Measurements from ENCODE around the gene RXRG. TPM values are rescaled to one million over a fixed set of nuclear protein-coding genes. Genes with fewer than 3 reads are reported as not detected.

RXRG gene
- total and polyA plus RNA-seq, 2 of the 8 experiments (the other 6 are each of a cell fraction or from before 2014, with no cell fraction given): not detected

DNA sequence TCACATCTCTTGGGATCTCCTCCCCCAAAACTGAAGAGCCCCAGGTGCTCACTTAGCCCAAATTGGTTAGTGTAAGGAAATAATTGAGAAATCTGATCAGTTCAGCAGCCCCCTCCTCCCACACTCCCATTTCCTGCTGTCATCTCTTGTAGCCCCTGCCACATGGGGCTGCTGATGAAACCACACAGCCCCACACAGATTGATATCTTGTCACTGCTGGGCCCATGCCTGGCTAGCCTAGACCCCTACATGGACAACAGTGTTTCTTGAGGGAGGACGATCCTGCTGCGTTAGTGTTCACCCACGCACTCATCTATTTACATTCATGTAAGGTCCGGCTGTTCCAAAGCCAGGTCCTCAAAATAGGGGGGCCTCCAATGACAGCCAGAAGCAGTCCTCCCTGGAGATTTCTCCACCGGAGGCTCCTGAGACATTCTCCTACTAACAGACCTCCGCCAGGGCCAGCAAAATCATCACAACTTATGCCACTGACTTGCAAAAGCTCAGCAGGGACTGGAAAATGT, 23.9 kb upstream of the RXRG start:
- POLR2A ChIA-PET (ENCODE audit: partially characterized antibody): no interaction called here
- CTCF ChIA-PET (ENCODE audit: partially characterized antibody): interaction anchor here (0.7 to 1.6 kb wide), 4 partner anchors 64 to 250 kb away, joined by 3 read pairs; no protein-coding TSS in a partner anchor
- TF ChIP-seq SUZ12 (IDR thresholded peaks at IDR 0.05; ENCODE audit: low read length): no peak
- no peak for TF ChIP-seq KDM1A (IDR thresholded peaks at IDR 0.05; ENCODE audit: borderline replicate concordance, low read length)
- TF ChIP-seq TAF7 (optimal IDR thresholded peaks at IDR 0.05; ENCODE audit: borderline replicate concordance, low read depth, low read length): no peak
- no peak for TF ChIP-seq TEAD4 (IDR thresholded peaks at IDR 0.05; ENCODE audit: low read depth, low read length)
- TF ChIP-seq RNF2 (IDR thresholded peaks at IDR 0.05; ENCODE audit: borderline replicate concordance, low read depth, low read length, missing control alignments, poor library complexity, severe bottlenecking): no peak
- no peak for TF ChIP-seq CBX5 (IDR thresholded peaks at IDR 0.05; ENCODE audit: low read depth, low read length)
- no peak for TF ChIP-seq CTCF (IDR thresholded peaks at IDR 0.05; ENCODE audit: control extremely low read depth in 1 of 3, insufficient read depth in 1 of 3, low read depth in 1 of 3, low read length in 3 of 3)
- no peak for TF ChIP-seq SP2 (IDR thresholded peaks at IDR 0.05; ENCODE audit: low read length)
- no peak for TF ChIP-seq SP1 (IDR thresholded peaks at IDR 0.05; ENCODE audit: low read depth, low read length)
- TF ChIP-seq TBP (IDR thresholded peaks at IDR 0.05; ENCODE audit: low read depth, low read length): no peak
- TF ChIP-seq SRF (IDR thresholded peaks at IDR 0.05; ENCODE audit: low read depth, low read length): no peak
- TF ChIP-seq BRCA1 (IDR thresholded peaks at IDR 0.05; ENCODE audit: low read depth, low read length): no peak

More for the DNA sequence above, 23.9 kb upstream of the RXRG start:
- no peaks in the 10 kb centered on the region for H3K79me1 ChIP-seq (ENCODE audit: low read depth, low read length)
- no peak overlapping the region for H2BK120ac ChIP-seq (replicated peaks; ENCODE audit: low read depth, low read length)
- no peak for DNase-seq (ENCODE audit: low read depth in 1 of 2, low spot score in 2 of 2)
- peaks cover 2 to 15% (median 5%) of the 10 kb centered on the region in 4 experiments; a peak in 5 of 7 replicates for H3K4me1 ChIP-seq (replicated peaks in 1 of 4; ENCODE audit: control insufficient read depth in 3 of 4, insufficient read depth in 4 of 4, low read length in 3 of 4)
- FAIRE-seq: no peak
- no peaks in the 10 kb centered on the region for H3K9me3 ChIP-seq (ENCODE audit: insufficient read depth in 2 of 2, low read depth in 1 of 2, low read length in 1 of 2)
- no peak overlapping the region for H3K9ac ChIP-seq (replicated peaks in 1 of 4; ENCODE audit: extremely low read depth in 1 of 4, low read depth in 3 of 4, low read length in 3 of 4)
- no peak overlapping the region for H3K4me3 ChIP-seq (ENCODE audit: extremely low read depth in 1 of 4, insufficient read depth in 2 of 4, low read depth in 3 of 4, low read length in 4 of 4)
- no peak overlapping the region for H3K18ac ChIP-seq (ENCODE audit: extremely low read depth, low read length)
- H3K4me2 ChIP-seq (ENCODE audit: insufficient read depth in 1 of 2, low read depth in 2 of 2, low read length in 2 of 2): no peak overlapping the region
- H2BK5ac ChIP-seq (ENCODE audit: low read depth, low read length): no peak overlapping the region
- 83% methylated on average over 6 of the region's 6 CpGs; no CpG with 5 or more reads in 1 of the 2 experiments for WGBS, 2 experiments (ENCODE audit: extremely low coverage in 1 of 2, insufficient coverage in 1 of 2, insufficient read length in 1 of 2, insufficient replicate concordance in 2 of 2, low coverage in 1 of 2, low lambda C conversion rate in 2 of 2, missing lambda C conversion rate in 1 of 2)
- no peak overlapping the region for H2AFZ ChIP-seq (ENCODE audit: low read length)
- no peaks in the 10 kb centered on the region; a peak in 2 of 7 replicates for H3K27me3 ChIP-seq (replicated peaks in 1 of 4; ENCODE audit: control insufficient read depth in 3 of 4, extremely low read depth in 1 of 4, insufficient read depth in 3 of 4, low read length in 3 of 4)
- no peak overlapping the region for H4K8ac ChIP-seq (ENCODE audit: extremely low read depth, insufficient read depth, low read length)
- no peaks in the 10 kb centered on the region for H3K79me2 ChIP-seq (ENCODE audit: control insufficient read depth in 1 of 2, insufficient read depth in 2 of 2, low read length in 2 of 2)
- no peak overlapping the region for H4K5ac ChIP-seq (ENCODE audit: insufficient read length, low read depth, low read length)
- no peak overlapping the region for H3K27ac ChIP-seq (ENCODE audit: low read depth, low read length)
- H3K14ac ChIP-seq (ENCODE audit: insufficient read length): no peak overlapping the region
- no peak overlapping the region for H3K23ac ChIP-seq (ENCODE audit: insufficient read length)
- no peak overlapping the region for H2BK20ac ChIP-seq (ENCODE audit: low read length)
- H2BK15ac ChIP-seq (ENCODE audit: low read length): no peak overlapping the region
- no peak overlapping the region for H3K56ac ChIP-seq (replicated peaks; ENCODE audit: insufficient read length, low read depth, low read length)
- no peaks in the 10 kb centered on the region for H4K20me1 ChIP-seq (replicated peaks in 1 of 2; ENCODE audit: control insufficient read depth in 1 of 2, insufficient read depth in 2 of 2, low read length in 2 of 2)
- no peak overlapping the region for H4K91ac ChIP-seq (replicated peaks; ENCODE audit: insufficient read length, low read length)
- no peak overlapping the region for H2BK12ac ChIP-seq (ENCODE audit: low read depth, low read length)
- H3K23me2 ChIP-seq (ENCODE audit: low read depth, low read length): peaks cover 3% of the 10 kb centered on the region; the same call in 1 of the 2 replicates
- no peak overlapping the region for H2AK5ac ChIP-seq (ENCODE audit: low read depth, low read length)
- H3K4ac ChIP-seq (replicated peaks; ENCODE audit: insufficient read length, low read depth, low read length): no peak overlapping the region
- H3K36me3 ChIP-seq (ENCODE audit: control insufficient read depth in 2 of 4, insufficient read depth in 4 of 4, low read length in 3 of 4): no peaks in the 10 kb centered on the region
